ENCODE results near the gene MAML3.

MAML3 gene

DNA sequence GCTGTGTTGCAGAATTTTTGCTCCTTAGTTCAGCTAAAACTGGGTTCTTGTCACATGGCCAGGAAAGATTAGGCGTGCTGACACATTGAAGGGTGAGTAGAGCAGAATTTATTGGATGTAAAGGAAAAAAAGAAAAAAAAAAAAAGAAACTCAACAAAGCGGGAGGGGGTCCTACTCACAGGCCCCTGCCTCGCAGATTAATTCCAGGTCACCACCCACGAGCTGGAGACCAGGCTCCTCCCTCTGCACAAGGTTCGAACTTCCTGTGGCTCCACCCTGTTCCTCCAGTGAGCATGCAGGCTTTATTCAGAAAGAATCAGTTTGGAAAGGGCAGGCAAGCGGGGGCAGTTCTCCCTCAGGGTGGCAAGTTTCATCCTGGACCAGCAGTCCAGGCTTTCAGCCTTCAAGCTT is 471.2 kb downstream of the MAML3 start:
- DNase-seq (ENCODE audit: low spot score) = no peak
- no peak overlapping the region for H3K27ac Mint-ChIP-seq
- no peak overlapping the region for H3K4me3 Mint-ChIP-seq
- H3K36me3 Mint-ChIP-seq (ENCODE audit: low read depth) = peaks cover 63% of the 10 kb centered on the region
- H3K4me1 Mint-ChIP-seq (ENCODE audit: low read depth) = peaks cover 23% of the 10 kb centered on the region
- peaks cover 7% of the 10 kb centered on the region for H3K9me3 Mint-ChIP-seq
- no peaks in the 10 kb centered on the region for H3K27me3 Mint-ChIP-seq (ENCODE audit: low read depth)

DNA sequence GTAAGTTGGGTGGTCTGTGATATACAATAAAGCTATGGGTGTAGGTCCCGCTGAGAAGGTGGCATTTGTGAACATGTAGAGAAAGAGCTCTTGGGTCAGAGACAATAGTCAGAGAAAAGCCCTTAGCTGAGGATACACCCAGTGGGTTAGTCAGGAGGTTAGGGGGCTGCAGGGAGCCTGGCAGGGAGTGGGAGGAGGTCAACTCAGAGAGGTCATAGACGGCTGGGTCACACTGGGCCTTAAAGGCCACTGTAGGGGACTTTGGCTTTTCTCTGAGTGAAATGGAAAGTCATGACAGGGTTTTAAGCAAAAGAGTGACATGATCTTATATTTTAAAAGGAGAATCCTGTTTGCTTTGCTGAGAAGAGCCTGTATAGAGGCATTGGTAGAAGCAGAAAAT is 471.7 kb downstream of the MAML3 start:
- Mint-ChIP-seq H3K4me3 (no peak overlapping the region), H3K9me3 (peaks cover 7% of the 10 kb centered on the region), H3K4me1 (ENCODE audit: low read depth) (peaks cover 23% of the 10 kb centered on the region), H3K27me3 (ENCODE audit: low read depth) (no peaks in the 10 kb centered on the region), H3K27ac (no peak overlapping the region), H3K36me3 (ENCODE audit: low read depth) (peaks cover 59% of the 10 kb centered on the region)
- DNase-seq (ENCODE audit: low spot score) = no peak

DNA sequence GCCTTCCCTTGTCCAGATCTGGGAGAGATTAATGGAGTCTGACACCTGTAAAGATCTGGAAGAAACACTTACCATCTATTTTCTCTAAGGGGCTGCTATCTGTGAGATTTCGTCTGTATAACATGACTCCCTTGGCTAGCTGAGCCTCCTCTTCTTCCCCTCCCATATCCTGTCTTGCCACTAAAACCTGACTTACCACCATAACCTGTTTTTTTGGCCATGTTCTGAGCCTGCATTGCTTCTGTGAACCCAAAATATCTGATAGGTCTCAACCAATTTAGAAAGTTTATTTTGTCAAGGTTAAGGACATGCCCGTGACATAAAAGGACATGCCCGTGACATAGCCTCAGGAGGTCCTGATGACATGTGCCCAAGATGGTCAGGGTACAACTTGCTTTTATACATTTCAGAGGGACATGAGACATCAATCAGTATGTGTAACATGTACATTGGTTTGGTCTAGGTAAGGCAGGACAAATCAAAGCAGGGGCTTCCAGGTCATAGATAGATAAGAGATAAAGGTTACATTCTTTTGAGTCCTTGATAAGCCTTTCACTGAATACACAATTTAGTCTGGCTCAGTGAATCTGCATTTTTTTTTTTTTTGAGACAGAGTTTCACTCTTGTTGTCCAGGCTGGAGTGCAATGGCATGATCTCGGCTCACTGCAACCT is 476.9 kb downstream of the MAML3 start:
- no peak overlapping the region for H3K27ac Mint-ChIP-seq
- DNase-seq (ENCODE audit: low spot score) = no peak
- H3K4me1 Mint-ChIP-seq (ENCODE audit: low read depth) = peaks cover 7% of the 10 kb centered on the region
- no peak overlapping the region for H3K4me3 Mint-ChIP-seq
- H3K27me3 Mint-ChIP-seq (ENCODE audit: low read depth) = no peaks in the 10 kb centered on the region
- no peaks in the 10 kb centered on the region for H3K9me3 Mint-ChIP-seq
- H3K36me3 Mint-ChIP-seq (ENCODE audit: low read depth) = peaks cover 28% of the 10 kb centered on the region

DNA sequence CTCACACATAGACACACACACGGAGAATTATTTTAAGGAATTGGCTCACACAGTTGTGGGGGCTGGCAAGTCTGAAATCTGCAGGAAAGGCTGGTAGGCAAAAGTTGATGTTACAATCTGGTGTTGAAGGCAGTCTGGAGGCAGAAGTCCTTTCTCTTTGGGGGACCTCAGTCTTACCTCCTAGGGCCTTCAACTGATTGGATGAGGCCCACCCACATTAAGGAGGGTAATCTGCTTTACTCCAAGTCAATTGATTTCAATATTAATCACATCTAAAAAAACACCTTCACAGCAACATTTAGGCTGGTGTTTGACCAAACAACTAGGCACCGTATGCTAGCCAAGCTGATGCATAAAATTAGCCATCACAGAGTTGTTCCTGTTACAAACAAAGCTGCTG is 477.6 kb downstream of the MAML3 start:
- Mint-ChIP-seq H3K27ac (no peak overlapping the region), H3K9me3 (no peaks in the 10 kb centered on the region), H3K4me1 (ENCODE audit: low read depth) (peaks cover 6% of the 10 kb centered on the region), H3K36me3 (ENCODE audit: low read depth) (peaks cover 32% of the 10 kb centered on the region), H3K27me3 (ENCODE audit: low read depth) (no peaks in the 10 kb centered on the region), H3K4me3 (no peak overlapping the region)
- no peak for DNase-seq (ENCODE audit: low spot score)

DNA sequence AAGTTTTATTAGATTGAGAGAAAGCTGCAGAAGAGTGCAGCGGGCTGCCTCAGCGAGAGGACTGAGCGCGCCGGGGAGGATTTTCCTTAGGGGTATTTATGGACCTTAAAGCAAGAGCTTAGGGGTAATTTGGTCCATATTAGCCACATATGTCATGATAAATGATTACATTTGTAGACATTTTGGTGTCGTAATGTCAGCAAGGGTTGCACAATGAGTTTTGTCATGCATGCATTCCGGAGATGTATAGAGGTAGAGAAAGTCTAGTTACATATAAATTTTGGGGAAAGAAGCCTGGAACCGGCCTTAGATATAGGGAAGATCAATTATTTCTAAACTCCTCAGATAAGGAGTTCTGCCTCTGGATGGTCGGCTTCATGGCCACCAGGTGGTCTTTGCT is 478.3 kb downstream of the MAML3 start:
- H3K27ac Mint-ChIP-seq = no peak overlapping the region
- peaks cover 32% of the 10 kb centered on the region for H3K36me3 Mint-ChIP-seq (ENCODE audit: low read depth)
- DNase-seq (ENCODE audit: low spot score) = no peak
- H3K9me3 Mint-ChIP-seq = no peaks in the 10 kb centered on the region
- H3K4me1 Mint-ChIP-seq (ENCODE audit: low read depth) = peaks cover 9% of the 10 kb centered on the region
- H3K4me3 Mint-ChIP-seq = no peak overlapping the region
- H3K27me3 Mint-ChIP-seq (ENCODE audit: low read depth) = no peaks in the 10 kb centered on the region

DNA sequence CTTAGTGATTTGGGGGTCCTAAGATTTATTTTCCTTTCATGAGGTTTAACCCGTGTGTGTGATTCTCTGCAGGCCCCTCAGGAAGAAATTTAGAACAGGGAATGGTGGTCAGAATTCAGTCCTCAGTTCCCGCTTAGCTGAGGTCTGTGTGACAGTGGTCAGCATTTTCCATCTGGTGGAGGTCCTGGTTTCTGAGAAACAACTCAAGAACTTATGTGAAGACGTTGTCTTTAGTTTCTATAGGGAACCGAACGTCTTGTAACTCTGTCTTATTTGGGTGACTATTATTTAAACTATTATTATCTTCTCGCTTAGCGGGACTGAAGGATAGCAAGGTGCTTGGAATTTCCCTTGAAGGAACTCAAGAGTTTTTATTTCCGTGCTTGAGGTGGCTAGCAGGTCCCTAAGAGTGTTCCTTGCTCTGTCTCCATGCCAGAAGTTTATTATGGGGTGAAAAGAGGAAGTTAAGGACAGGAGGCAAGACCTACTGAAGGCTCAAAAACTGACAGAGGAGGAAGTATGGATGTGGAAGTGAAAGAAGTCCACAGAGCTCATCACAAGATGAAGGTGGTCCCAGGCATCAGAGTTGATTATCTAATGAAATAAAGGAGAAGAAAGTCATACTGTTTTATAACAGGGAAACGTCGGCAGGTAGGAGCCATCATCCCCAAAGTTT is 479.0 kb downstream of the MAML3 start:
- H3K4me3 Mint-ChIP-seq = no peak overlapping the region
- H3K27ac Mint-ChIP-seq = no peak overlapping the region
- H3K9me3 Mint-ChIP-seq = no peaks in the 10 kb centered on the region
- DNase-seq (ENCODE audit: low spot score) = no peak
- peaks cover 27% of the 10 kb centered on the region for H3K36me3 Mint-ChIP-seq (ENCODE audit: low read depth)
- peaks cover 10% of the 10 kb centered on the region for H3K4me1 Mint-ChIP-seq (ENCODE audit: low read depth)
- H3K27me3 Mint-ChIP-seq (ENCODE audit: low read depth) = no peaks in the 10 kb centered on the region

DNA sequence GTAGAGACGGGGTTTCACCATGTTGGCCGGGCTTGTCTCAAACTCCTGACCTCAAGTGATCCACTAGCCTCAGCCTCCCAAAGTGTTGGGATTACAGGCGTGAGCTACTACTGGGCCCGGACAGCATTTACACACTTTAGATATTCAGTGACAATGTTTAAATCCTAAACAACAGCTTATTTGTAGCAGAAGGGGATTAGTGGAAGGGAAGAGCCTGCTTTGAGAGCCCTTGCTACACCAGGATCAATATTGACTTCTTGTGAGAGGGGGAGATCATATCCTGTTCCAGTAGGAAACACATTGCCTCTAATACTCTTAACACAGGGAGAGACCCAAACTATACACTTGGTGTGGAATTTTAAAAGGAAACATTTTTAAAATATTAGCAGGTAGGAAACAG is 481.3 kb downstream of the MAML3 start:
- peaks cover 13% of the 10 kb centered on the region for H3K36me3 Mint-ChIP-seq (ENCODE audit: low read depth)
- no peak overlapping the region for H3K27ac Mint-ChIP-seq
- peaks cover 25% of the 10 kb centered on the region for H3K4me1 Mint-ChIP-seq (ENCODE audit: low read depth)
- H3K4me3 Mint-ChIP-seq = no peak overlapping the region
- H3K9me3 Mint-ChIP-seq = no peaks in the 10 kb centered on the region
- no peaks in the 10 kb centered on the region for H3K27me3 Mint-ChIP-seq (ENCODE audit: low read depth)
- no peak for DNase-seq (ENCODE audit: low spot score)

DNA sequence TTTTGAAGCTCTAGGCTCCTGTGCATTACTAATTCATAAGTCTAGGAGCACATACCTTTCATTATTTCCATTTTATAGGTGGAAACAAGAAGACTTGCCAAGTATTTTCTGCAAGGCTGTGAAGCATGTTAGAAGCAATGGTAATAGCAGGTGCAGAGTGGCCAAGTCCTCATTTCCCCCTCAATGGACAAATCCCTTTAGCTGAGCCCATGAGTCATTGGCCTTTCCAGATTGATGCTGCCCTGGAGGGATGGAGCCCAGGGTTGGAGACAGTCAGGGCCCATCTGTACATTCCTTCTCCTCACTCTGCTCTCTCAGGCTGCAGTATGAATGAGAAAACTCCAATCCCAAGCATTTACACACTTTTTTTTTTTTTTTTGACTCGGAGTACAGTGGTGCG is 481.8 kb downstream of the MAML3 start:
- no peak overlapping the region for H3K27ac Mint-ChIP-seq
- no peak for DNase-seq (ENCODE audit: low spot score)
- no peaks in the 10 kb centered on the region for H3K27me3 Mint-ChIP-seq (ENCODE audit: low read depth)
- H3K4me1 Mint-ChIP-seq (ENCODE audit: low read depth) = peaks cover 29% of the 10 kb centered on the region
- peaks cover 13% of the 10 kb centered on the region for H3K36me3 Mint-ChIP-seq (ENCODE audit: low read depth)
- no peaks in the 10 kb centered on the region for H3K9me3 Mint-ChIP-seq
- H3K4me3 Mint-ChIP-seq = no peak overlapping the region

DNA sequence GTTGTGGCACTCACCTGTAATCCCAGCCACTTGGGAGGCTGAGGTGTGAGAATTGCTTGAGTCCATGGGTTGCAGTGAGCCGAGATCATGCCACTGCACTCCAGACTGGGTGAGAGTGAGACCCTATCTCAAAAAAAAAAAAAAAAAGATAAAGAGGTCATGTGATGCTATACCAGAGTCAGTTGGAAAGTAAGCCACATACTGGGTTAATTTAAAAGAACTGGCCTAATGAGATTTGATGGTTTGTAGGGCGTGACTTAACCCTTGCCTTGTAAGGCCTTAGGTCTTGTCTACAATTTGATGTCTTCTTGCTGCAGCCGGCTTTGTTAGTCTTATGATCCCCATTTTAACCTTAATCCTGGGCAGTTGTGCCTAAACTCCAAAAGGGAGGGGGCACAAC is 483.2 kb downstream of the MAML3 start:
- peaks cover 18% of the 10 kb centered on the region for H3K36me3 Mint-ChIP-seq (ENCODE audit: low read depth)
- H3K4me3 Mint-ChIP-seq = no peak overlapping the region
- no peak overlapping the region for H3K27ac Mint-ChIP-seq
- H3K27me3 Mint-ChIP-seq (ENCODE audit: low read depth) = no peaks in the 10 kb centered on the region
- peaks cover 31% of the 10 kb centered on the region for H3K4me1 Mint-ChIP-seq (ENCODE audit: low read depth)
- no peaks in the 10 kb centered on the region for H3K9me3 Mint-ChIP-seq
- no peak for DNase-seq (ENCODE audit: low spot score)

DNA sequence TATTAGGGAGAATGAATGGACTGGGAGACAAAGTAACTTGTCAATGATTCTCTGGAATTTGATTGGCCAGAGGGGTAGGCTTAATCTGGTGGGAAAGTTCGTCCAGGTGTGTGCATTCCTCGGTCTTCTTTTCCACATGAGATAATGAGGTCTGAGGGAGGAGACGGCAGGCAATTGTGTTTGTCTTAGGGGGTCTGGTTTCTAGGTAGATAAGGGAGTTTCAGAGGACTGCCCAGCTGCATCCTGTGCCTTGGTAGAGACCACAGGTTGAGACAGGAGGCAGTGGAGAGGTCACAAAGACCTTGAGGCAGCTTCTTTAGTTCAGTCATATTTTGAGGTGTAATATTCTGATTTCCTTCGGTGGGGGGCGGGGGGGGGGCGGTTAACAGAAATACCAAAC is 484.1 kb downstream of the MAML3 start:
- H3K27me3 Mint-ChIP-seq (ENCODE audit: low read depth) = no peaks in the 10 kb centered on the region
- no peak overlapping the region for H3K27ac Mint-ChIP-seq
- no peak for DNase-seq (ENCODE audit: low spot score)
- H3K4me1 Mint-ChIP-seq (ENCODE audit: low read depth) = peaks cover 34% of the 10 kb centered on the region
- H3K9me3 Mint-ChIP-seq = no peaks in the 10 kb centered on the region
- peaks cover 18% of the 10 kb centered on the region for H3K36me3 Mint-ChIP-seq (ENCODE audit: low read depth)
- no peak overlapping the region for H3K4me3 Mint-ChIP-seq

DNA sequence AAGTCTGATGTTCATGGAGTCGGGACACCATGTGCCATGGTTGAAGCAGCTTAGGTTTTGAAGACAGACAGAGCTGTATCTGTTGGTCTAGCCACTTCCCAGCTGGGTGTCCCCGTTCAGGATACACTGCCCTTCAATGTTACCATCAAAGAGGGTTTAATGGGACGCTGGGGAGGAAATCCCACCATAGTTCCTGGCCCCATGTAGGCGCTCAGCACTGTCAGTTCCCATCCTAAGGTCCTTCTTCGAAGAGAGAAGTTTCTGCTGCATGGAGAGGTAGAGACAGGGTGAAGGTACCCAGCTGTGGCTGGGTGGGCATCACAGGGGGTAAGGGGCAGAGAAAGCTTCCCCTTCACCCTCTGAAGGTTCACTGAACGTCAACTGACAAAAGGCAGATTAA is 484.6 kb downstream of the MAML3 start:
- no peaks in the 10 kb centered on the region for H3K27me3 Mint-ChIP-seq (ENCODE audit: low read depth)
- peaks cover 34% of the 10 kb centered on the region for H3K4me1 Mint-ChIP-seq (ENCODE audit: low read depth)
- H3K4me3 Mint-ChIP-seq = no peak overlapping the region
- peaks cover 18% of the 10 kb centered on the region for H3K36me3 Mint-ChIP-seq (ENCODE audit: low read depth)
- DNase-seq (ENCODE audit: low spot score) = no peak
- no peak overlapping the region for H3K27ac Mint-ChIP-seq
- H3K9me3 Mint-ChIP-seq = no peaks in the 10 kb centered on the region

DNA sequence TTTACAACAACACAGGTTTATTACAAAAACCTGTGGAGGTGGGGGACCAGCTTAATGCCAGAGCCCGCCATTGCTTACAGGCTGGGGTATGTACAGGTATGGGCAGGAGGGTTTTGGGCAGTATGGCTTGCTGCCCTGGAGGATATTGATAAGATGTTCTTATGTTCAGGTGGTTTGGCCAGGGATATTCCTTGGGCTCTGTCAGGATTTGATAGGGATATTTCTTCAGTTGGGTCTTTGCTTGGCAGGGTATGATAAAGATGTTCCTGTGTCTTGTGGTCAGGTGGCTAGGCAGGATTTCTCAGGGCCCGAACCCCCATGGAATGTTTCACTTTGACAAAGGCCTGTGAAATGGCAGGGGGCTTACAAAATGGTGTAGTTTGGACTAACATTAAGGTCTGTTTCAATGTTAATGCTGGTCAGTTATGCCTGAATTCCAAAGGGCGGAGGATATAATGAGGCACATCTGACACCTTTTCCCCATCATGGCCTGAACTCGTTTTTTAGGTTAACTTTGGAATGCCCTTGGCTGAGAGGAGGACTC is 485.3 kb downstream of the MAML3 start:
- H3K4me1 Mint-ChIP-seq (ENCODE audit: low read depth) = peaks cover 34% of the 10 kb centered on the region
- no peak overlapping the region for H3K4me3 Mint-ChIP-seq
- DNase-seq (ENCODE audit: low spot score) = no peak
- peaks cover 18% of the 10 kb centered on the region for H3K36me3 Mint-ChIP-seq (ENCODE audit: low read depth)
- no peak overlapping the region for H3K27ac Mint-ChIP-seq
- H3K9me3 Mint-ChIP-seq = no peaks in the 10 kb centered on the region
- H3K27me3 Mint-ChIP-seq (ENCODE audit: low read depth) = no peaks in the 10 kb centered on the region

DNA sequence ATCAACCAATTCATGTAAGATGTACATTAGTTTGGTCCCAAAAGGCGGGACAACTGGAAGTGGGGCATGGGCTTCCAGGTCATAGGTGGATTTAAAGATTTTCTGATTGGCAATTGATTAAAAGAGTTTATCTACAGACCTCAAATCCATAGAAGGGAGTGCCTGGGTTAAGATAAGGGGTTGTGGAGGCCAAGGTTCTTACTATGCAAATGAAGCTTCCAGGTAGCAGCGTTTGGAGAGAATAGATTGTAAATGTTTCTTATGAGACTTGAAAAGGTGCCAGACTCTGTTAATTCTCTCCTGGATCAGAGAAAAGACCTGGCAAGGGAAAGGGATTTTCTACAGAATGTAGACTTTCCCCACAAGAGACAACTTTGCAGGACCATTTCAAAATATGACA is 485.9 kb downstream of the MAML3 start:
- peaks cover 34% of the 10 kb centered on the region for H3K4me1 Mint-ChIP-seq (ENCODE audit: low read depth)

More for the DNA sequence above, 485.9 kb downstream of the MAML3 start:
- peaks cover 17% of the 10 kb centered on the region for H3K36me3 Mint-ChIP-seq (ENCODE audit: low read depth)
- H3K27me3 Mint-ChIP-seq (ENCODE audit: low read depth) = no peaks in the 10 kb centered on the region
- H3K4me3 Mint-ChIP-seq = no peak overlapping the region
- no peak overlapping the region for H3K27ac Mint-ChIP-seq
- no peak for DNase-seq (ENCODE audit: low spot score)
- H3K9me3 Mint-ChIP-seq = no peaks in the 10 kb centered on the region
